GM18520 (cell line): ENCODE data around the gene SIVA1.
"Not testable (repeated sequence)": the region's sequence is repeated elsewhere in the genome, so short reads cannot be mapped to it uniquely, and the experiment has no call there.

Source experiments
- ATAC-seq: cut with Tn5 transposase; IDR thresholded peaks from one replicate; pipeline ENCODE4 v1.9.1; 2021; ENCODE audit not compliant: unreplicated experiment

Gene SIVA1

GRCh38 chr14:104750753-104751057 lies 2.2 kb upstream of the SIVA1 start:
- not testable (repeated sequence) for ATAC-seq

GRCh38 chr14:104751539-104752422 lies 1.2 kb upstream of the SIVA1 start:
- no peak for ATAC-seq

GRCh38 chr14:104752423-104752734 lies 568 bp upstream of the SIVA1 start:
- ATAC-seq = no peak

GRCh38 chr14:104753528-104754212 lies 723 bp downstream of the SIVA1 start:
- ATAC-seq = no peak

- ATAC-seq = no peak
Observed at GRCh38 chr14:104754213-104754851, 1.4 kb downstream of the SIVA1 start.

- ATAC-seq = no peak
Observed at GRCh38 chr14:104755621-104756020, 2.7 kb downstream of the SIVA1 start.

- ATAC-seq = no peak
Observed at GRCh38 chr14:104756477-104757237, 3.7 kb downstream of the SIVA1 start.

- no peak for ATAC-seq
Observed at GRCh38 chr14:104757238-104757585, 4.3 kb downstream of the SIVA1 start.

GRCh38 chr14:104757681-104758392 lies 4.9 kb downstream of the SIVA1 start:
- no peak for ATAC-seq

- ATAC-seq = no peak
Observed at GRCh38 chr14:104758981-104759969, 6.3 kb downstream of the SIVA1 start.

- no peak for ATAC-seq
Observed at GRCh38 chr14:104765517-104765916, 12.6 kb downstream of the SIVA1 start.

GRCh38 chr14:104766256-104766862 lies 13.4 kb downstream of the SIVA1 start:
- no peak for ATAC-seq

GRCh38 chr14:104766863-104767633 lies 14.1 kb downstream of the SIVA1 start:
- no peak for ATAC-seq

- ATAC-seq = no peak
Observed at GRCh38 chr14:104767634-104767918, 14.6 kb downstream of the SIVA1 start.

- ATAC-seq = no peak
Observed at GRCh38 chr14:104768437-104769323, 15.7 kb downstream of the SIVA1 start.

GRCh38 chr14:104769324-104770071 lies 16.6 kb downstream of the SIVA1 start:
- ATAC-seq = no peak

- ATAC-seq = no peak
Observed at GRCh38 chr14:104770072-104770579, 17.2 kb downstream of the SIVA1 start.
